AG09319 (cell line): ENCODE measurements around the gene ACP4.

Experiments used
- DNase-seq: peaks from one replicate; pipeline ENCODE4 v3.0.0-alpha.2; 2010; ENCODE audit warnings: low read depth; ENCODE audit errors: extremely low read depth
- TF ChIP-seq, protein P1 (sequence below): IDR thresholded peaks from 2 replicates; pipeline ENCODE4 v1.5.1; 2011; ENCODE audit warnings: low read depth, mild to moderate bottlenecking, inconsistent platforms, low read length, moderate library complexity

The ACP4 gene

GRCh38 chr19:50797781-50798658 lies 7.8 kb downstream of the ACP4 start:
- TF ChIP-seq, protein P1, sequence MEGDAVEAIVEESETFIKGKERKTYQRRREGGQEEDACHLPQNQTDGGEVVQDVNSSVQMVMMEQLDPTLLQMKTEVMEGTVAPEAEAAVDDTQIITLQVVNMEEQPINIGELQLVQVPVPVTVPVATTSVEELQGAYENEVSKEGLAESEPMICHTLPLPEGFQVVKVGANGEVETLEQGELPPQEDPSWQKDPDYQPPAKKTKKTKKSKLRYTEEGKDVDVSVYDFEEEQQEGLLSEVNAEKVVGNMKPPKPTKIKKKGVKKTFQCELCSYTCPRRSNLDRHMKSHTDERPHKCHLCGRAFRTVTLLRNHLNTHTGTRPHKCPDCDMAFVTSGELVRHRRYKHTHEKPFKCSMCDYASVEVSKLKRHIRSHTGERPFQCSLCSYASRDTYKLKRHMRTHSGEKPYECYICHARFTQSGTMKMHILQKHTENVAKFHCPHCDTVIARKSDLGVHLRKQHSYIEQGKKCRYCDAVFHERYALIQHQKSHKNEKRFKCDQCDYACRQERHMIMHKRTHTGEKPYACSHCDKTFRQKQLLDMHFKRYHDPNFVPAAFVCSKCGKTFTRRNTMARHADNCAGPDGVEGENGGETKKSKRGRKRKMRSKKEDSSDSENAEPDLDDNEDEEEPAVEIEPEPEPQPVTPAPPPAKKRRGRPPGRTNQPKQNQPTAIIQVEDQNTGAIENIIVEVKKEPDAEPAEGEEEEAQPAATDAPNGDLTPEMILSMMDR, result no peak

GRCh38 chr19:50798659-50799546 lies 8.7 kb downstream of the ACP4 start:
- TF ChIP-seq, protein P1, result no peak
- no peak for DNase-seq

More at GRCh38 chr19:50797781-50798658, 7.8 kb downstream of the ACP4 start:
- no peak for DNase-seq

GRCh38 chr19:50799547-50799851 lies 9.3 kb downstream of the ACP4 start:
- TF ChIP-seq, protein P1, result no peak
- no peak for DNase-seq

- TF ChIP-seq, protein P1, result no peak
- DNase-seq, result no peak
Observed at GRCh38 chr19:50801107-50801506, 10.9 kb downstream of the ACP4 start.

GRCh38 chr19:50803633-50804419 lies 13.6 kb downstream of the ACP4 start:
- no peak for DNase-seq
- TF ChIP-seq, protein P1, result no peak

DNA sequence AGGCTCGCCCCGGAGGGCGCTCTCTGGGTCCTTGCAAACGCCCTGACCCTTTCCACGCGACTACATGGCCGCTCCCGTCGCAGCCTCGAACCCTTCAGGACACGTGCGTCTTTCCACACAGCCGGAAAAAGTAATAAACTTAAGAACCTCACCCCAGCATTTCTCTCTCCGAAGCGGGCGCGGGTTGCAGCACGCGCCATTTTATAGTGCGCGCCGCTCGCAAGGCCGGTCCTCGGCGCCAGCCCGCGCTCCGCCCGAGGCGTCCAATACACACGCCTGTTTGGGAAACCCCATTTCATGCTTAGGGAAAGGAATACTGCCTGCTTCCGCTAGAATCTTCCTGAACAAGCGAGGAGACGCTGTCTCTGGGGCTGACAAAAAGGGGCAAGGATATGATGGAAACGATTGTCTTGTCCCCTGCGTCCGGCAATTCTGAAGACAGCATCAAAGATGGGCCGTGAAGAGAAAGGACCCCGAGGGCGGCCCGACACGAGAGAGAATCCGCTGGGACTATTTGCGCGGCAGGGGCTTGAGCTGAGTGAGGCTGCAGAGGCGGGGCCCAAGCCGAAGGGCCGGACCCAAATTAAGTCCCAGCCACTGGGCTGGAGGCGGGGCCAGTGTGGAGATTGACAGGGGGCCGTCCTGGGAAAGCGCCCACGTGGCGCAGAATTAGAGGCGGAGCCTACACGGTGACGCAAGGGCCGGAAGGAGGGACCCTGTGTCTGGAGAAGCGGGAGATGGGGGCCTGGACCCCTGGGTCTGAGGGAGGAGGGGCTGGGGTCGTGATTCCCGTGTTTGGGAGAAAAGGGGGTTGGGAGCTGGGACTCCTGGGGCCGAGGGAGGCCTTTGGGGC lies 14.4 kb downstream of the ACP4 start:
- peak; percentile 98 for DNase-seq
- TF ChIP-seq, protein P1, result no peak
